SIG-M5 treated with dmso at 0.1 percent for 504 hours (cell line): ENCODE data around the gene FN3K.

Source experiments
- DNase-seq: peaks from one replicate; lab custom pipeline; 2025; ENCODE audit not compliant: unreplicated experiment; lab: John Stamatoyannopoulos, UW

The FN3K gene

DNA sequence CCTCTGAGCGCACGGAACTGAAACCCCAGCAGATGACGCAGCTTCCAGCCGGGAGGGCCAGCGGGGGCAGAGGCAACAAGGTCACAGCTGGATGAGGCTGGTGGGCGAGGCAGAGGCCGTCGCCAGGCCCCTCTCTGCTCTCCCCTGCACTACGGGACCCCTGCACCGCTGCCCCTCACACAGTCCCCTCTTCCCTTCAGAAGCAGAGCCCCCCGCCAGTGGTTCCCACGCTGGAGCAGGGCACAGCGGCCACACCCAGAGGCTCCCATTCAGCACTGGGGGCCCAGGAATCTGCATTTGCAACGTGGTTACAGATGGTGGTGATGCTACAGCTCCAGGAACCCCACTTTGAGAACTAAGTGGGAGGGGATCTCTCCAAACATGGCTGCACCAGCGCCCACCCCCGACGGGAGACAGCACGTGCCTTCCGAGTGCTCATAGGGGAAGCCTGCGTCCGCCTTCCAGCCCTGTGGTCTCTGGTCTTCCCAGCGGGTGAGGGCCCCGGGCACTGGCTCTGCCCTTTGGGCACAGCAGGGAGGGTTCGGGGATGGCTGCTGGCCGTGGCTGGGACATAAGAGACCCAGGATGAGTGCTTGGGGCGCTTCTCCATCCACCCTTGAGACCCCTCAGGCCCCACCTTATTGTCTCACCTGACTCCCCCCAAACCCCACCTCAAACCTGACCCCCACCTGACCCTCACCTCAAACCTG lies 32.2 kb upstream of the FN3K start:
- no peak for DNase-seq

DNA sequence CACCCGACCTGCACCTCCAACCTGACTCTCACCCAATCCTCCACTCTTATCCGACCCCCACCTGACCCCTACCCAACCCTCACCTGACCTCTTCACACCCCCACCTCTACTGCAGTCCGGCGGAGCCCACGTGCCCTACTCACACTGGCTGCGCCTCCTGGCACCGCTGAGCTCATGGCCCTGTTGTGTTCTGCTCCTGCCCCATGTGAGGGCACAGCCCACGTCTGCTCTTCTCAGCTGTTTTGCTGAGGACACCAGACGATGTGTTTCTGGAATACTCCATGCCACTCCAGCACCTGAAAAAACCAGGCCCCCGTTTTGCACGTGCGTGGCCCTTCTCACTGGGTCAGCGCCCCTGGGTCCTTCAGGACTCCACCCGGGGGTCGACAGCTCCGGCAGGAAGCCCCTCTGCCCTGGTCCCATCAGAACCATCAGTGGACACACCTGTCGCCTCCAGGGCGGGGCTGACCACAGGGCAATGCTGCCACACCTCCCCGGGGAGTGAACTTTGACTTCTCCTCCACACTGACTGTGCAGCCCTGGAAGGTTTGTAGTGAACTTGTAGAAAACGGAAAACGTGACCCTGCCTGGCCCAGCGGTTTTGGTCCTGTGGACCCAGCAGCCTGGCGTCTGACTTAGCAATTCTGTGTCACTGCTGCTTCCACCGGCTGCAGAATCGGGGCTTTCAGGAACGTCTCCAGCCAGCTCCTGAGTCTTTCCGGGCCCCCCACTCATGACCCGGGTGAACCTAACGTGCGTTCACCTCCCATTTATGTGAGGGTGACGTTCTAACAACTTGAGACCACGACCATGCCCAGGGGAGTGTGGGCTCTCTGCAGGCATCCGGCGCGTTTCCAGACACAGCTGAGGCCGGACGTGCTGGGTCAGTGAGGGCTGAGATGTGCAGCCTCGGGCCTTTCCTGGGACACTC lies 31.2 kb upstream of the FN3K start:
- no peak for DNase-seq

DNA sequence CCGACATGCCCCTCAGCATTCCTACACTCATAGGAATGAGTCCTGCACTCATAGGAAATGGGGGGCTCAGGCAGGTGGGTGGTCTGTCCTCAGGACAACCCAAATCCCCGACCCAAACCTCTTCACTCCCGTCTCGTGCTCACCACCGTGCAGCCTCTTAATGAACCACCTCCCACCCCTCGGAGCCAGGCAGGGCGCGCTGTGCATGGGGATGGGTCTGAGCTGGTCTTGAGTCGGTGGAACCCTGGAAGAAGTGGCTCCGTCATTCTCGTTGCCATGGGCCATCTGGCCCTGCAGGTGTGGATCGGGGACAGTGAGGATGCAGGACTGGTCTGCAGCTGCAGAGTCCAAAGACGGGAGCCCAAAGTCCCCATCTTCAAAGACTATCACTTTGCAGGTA lies 30.5 kb upstream of the FN3K start:
- no peak for DNase-seq

DNA sequence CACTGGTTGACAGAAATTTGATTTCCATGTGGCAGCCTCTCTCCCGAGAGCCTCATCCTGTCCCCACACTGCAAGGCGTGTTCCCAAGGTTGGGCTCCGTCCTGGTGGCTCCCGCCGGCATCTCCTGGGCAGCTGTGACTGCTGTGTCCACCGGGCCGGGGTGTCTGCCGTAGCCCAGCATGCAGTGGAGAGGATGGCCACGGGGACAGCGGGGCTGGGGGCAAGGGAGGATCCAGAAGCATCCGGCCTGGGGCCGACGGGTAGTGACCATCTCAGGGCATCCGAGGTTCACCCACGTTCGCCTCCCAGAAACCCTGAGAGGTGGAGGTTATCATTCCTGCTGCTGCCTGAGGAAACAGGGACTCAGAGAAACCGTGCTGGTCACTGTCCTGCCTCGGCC lies 29.7 kb upstream of the FN3K start:
- no peak for DNase-seq

DNA sequence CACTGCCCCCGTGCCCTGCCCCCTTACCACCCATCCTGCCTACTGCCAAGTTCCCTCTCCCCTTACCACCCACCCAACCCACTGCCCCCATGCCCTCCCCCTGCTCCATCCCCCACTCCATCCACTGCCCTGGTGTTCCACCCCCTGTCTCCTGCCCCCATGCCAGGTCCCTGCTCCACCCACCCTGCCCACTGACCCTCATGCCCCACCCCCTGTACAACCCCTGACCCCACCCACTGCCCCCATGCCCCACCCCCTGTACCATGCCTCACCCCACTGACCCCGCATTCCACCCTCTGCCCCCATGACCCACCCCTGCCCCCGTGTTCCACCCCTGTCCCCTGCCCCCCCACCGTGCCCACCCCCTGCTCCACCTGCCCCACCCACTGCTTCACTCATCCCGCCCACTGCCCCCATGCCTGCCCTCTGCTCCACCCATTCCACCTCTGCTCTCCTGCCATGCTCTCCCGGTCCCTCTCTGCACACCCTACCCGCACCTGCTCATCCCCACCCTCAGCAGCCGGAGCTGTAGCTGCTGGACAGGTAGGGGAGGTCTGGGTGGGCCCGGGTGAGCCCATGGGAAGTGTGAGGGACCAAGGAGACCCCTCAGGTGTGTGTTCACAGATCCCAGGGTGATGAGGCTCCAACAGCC lies 26.3 kb upstream of the FN3K start:
- no peak for DNase-seq

DNA sequence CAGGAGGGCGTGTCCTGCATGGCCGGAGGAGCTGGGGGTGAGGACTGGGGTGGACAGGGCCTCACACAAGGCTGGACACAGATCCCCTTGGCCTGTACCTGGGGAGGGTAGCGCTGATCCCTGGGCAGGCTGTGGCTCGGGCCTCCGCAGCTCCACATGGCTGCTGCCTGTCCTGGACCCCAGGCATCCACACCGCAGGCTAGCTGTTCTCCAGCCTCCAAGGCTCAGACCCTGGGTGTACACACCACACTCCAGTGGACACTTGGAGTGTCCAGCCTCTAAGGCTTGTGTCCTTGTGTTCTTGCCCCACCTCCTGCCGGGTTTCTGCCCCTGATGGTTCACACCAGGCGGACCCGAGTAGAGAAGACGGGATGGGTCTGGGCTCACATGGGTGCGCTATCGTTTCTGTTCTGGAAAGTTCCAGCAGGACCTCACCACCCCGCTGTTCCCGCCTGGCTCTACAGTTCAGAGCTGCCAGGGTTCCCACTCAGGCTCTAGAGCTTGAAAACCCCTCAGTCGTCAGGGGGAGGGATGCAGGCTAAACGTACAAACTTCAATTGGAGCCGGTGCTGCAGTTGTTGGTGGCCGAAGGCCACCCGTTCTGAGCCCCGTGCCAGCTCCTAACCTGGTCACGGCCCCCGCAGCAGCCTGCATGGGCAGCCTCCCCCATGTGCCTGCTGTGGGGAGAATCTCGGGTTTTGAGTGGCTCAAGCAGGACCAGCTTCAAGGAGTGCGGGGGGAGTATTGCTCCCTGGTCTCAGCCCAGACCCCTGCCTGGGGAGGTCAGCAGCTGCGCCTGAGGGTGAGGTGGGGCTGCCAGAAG lies 25.5 kb upstream of the FN3K start:
- no peak for DNase-seq

DNA sequence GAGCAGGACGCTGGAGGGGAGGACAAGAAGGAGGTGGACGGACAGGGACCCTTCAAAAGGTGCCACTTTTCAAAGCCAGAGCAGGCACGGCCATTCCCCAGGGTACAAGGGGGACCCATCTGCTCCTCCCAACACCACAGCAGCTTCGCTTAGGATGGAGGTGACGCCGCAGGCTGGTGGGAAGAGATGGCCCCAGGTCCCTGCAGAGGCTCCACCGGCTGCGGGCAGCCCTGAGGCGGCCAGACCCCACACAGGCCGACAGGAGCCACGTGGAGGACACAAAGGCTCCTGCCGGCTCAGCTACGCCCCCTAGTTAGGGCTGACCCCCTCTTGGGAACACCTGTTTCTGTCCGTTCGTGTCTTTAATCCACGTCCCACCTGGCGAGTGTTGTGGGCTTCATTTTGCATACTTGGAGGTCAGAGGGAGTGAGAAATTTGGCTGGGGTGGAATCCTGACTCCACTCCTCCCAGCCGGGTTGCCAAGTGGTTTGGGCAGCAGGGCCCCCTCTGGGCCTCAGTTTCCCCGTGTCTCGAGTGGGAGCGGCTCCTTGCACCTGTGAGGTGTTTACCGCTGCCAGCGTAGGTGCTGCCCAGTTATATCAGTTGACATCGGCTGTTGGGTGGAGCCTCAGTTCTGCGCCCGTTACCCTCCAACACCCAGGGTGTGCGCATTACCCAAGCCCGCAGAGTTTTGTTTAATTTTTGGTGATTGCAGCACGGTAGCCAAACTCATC lies 24.7 kb upstream of the FN3K start:
- DNase-seq: no peak

DNA sequence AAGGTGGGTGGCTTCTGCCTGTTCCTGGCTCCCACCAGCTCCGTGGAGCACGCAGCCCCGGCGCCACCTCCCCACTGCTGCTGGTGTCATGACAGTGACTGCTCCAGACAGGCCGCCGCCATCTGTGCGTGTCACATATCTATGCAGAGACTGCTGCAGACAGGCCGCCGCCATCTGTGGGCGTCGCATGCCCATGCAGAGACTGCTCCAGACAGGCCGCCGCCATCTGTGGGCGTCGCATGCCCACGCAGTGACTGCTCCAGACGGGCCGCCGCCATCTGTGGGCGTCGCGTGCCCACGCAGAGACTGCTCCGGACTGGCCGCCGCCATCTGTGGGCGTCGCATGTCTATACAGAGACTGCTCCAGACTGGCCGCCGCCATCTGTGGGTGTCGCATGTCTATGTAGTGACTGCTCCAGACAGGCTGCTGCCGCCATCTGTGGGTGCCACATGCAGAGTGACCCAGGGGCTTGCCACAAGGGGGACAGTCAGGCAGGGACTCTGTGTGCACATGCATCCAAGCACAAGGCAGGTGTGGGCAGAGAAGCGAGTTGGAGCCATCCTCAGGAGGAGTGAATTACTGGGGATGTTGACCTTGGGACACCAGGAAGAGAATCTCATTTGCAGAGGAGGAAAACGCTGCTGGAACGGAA lies 22.2 kb upstream of the FN3K start:
- DNase-seq: no peak

DNA sequence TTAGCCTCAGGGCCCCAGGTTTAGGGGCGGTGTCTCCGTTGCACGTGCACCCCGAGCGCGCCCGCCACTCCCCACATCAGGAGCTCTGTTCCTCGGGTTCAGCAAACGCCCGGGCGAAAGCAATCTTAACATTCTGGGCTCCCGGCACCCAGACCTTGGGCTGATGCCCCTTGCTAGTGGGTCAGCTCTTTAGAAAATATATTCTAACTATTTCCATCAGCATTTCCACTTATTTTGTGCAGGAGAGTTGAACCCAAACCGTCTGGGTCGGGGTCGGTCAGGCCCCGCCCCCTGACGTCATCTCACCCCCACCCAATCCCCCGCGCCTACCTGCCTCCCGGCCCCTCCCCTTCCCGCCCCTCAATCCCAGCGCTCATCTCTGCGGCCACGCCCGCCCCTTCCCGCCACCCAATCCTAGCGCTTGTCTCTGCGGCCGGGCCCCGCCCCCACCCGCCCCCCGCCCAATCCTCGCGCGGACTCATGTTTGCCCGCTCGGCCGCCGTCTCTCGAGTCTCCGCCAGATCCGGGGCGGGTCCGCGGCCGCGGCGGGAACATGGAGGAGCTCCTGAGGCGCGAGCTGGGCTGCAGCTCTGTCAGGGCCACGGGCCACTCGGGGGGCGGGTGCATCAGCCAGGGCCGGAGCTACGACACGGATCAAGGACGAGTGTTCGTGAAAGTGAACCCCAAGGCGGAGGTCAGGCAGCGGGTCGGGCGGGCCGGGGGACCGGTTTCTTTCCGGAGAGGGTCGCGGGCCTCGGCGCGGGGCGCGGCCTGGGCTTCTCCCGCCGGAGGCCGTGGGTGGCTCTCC lies 19.0 kb upstream of the FN3K start, which contains the start of gene FN3KRP:
Gene FN3KRP (plus strand): TSS at position 504 of the 808 bp plus-strand sequence. CDS start 50 bp downstream, at position 554.
- DNase-seq: peak; percentile 94

DNA sequence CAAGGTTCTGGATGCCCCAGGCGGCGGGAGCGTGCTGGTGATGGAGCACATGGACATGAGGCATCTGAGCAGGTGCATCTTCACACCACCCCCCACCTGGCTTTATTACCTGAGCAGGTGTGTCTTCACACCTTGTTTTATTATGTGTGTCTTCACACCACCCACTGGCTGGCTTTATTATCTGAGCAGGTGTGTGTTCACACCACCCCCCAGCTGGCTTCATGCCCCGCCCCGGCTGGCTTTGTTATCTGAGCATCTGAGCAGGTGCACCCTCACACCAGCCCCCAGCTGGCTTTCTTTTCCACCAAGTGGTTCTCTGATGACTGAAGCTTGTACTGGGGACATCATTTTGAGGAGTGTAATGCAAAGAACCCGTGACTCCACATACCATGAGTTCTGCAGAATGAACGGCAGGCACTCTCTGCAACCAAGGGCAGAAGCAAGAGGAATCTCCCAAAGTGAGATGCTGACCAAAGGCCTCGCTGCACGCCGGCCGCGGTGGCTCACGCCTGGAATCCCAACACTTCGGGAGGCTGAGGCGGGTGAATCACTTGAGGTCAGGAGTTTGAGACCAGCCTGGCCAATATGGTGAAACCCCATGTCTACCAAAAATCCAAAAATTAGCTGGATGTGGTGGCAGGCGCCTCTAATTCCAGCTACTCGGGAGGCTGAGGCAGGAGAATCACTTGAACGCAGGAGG lies 16.3 kb upstream of the FN3K start:
- DNase-seq: no peak

DNA sequence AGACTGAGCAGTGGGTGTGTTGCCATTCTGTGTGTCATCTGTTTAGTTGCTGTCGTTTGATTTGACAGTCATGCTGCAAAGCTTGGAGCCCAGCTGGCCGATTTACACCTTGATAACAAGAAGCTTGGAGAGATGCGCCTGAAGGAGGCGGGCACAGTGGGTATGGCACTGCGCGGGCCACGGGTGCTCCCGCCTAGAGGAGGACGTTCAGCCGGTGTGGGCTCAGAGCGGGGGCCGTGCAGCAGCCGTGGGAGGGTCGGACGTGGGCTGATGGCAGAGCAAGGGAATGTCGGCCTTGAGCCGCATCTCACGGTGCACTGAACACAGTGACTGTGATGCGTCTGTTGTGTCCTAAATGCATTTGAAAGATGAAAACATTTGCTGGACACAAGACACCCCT lies 15.2 kb upstream of the FN3K start:
- no peak for DNase-seq

DNA sequence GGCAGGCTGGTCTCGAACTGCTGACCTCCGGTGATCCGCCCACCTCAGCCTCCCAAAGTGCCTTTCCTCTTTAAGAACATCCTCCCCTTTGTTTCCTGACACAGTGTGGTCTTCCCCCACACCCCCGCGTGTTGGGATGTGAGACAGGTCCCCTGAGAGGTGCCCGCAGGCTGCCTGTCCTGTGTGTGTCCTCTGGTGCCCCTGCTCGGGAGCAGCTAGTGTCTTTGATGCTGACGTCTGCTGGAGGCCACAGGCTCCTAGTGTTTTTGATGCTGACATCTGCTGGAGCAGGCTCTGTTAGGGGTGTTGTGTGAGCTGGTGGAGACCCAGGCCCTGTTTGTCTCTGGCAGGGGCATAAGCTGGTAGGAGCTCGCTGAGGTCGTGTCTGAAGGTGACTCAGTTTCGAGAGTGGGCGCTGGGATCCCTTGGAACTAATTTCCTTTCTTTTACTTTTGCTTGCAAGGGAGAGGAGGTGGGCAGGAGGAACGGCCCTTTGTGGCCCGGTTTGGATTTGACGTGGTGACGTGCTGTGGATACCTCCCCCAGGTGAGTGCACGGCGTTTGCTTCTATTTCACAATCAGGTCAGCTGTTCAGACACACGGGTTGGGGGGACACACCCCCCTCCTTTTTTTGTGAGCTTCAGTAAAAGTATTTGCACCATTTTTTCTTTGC lies 12.9 kb upstream of the FN3K start:
- DNase-seq: no peak

DNA sequence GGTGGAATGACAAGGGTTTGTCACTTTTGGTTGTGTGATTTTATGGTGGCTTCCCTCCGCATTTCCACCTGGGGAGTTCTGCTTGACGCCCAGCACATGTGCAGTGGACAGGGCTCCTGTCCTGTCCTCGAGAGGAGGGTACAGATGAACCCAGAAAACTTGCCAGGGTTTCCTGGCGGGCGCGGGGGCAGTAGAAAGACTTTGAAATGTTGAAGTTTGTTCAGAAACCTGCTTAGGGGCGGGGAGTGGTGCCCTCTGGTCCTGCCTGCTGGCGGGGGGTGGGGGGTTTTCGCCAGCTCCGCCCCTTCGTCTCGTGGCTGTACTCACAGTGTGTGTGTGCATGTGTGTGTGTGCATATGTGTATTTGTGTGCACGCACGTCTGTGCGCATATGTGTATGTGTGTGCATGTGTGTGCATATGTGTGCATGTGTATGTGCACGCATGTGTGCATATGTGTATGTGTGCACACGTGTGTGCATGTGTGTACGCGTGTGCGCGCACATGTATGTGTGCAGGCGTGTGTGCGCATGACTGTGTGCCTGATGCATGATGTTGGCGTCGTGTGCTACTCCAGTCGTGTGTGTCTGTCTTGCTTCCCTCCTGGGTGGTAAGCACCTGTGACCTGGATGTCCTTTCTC lies 12.1 kb upstream of the FN3K start:
- no peak for DNase-seq

DNA sequence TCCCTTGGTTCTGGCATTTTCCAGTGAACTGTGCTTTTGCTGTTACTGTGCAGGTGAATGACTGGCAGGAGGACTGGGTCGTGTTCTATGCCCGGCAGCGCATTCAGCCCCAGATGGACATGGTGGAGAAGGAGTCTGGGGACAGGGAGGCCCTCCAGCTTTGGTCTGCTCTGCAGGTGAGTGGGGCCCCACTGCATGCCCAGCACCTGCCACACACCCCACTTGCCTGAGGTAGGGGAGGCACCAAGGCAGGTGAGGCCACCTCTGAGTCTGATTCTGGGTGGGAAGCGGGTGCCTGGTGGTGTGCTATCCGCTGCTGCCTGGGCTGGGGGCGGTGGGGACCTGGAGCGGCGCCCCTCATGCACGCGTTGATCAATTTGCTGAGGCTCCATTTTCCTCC lies 9.0 kb upstream of the FN3K start:
- DNase-seq: no peak

DNA sequence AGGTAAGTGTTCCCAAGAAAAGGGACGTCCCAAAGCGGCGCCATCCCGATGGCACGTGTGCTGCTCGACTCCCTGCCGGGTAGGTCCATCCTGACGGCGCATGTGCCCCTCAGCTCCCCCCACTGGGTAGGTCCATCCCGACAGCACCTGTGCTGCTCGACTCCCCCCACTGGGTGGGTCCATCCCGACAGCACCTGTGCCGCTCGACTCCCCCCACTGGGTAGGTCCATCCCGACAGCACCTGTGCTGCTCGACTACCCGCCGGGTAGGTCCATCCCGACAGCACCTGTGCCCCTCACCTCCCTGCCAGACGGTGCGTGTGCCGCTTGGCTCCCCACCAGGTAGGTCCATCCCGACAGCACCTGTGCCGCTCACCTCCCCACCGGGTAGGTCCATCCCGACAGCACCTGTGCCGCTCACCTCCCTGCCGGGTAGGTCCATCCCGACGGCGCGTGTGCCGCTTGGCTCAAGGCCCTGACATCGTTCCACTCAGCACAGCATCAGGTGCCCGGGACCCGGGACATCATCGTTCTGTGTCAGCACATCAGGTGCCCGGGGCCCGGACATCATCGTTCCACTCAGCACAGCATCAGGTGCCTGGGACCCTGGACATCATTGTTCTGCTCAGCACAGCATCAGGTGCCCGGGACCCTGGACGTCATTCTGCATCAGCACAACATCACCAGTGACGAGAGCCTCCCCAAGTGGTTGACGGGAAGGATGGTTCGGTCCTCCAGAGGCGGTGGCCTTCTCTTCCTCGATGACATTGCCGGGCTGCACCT lies 5.7 kb upstream of the FN3K start:
- DNase-seq: no peak

DNA sequence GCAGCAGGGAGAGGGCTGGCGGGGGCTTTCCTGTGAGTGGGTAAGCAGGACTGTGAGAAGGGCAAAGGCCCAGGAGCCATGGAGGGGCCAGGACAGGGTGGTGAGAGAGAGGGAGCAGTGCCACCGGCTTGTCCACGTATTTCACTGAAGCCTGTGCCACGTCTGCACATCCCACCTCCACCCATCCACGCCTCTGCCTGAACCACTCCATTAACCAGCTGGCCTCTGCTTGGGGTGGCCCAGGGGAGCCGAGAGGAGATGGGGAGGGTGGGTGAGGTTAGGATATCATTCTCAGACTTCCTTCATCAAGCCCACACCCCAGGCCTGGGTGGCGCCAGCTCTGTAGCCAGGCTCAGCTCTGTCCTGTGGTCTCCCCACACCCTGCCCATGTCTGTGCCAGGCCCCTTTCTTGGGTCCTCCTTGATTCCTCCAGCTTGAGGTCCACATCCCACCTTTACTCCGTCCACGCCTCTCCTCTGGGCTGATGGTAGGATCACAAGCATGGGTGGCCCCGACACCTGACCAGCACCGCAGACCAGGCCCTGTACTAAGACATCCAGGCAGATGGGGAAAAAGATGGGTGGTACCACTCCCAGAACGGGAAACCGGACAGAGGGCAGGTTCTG lies 3.2 kb upstream of the FN3K start:
- no peak for DNase-seq
